Muscle of leg (tissue), 11 donors: Measurements from ENCODE around the gene SUFU. TPM values are rescaled to one million over a fixed set of nuclear protein-coding genes. Genes with fewer than 3 reads are reported as not detected.
A peak's percentile ranks its signal among the peaks of the same experiment; 100 is the strongest.

ENCODE experiments used
- DNase-seq: peaks from one replicate; pipeline ENCODE4 v3.0.0; 2013
- H3K27ac ChIP-seq: one replicate; pipeline ENCODE4 v1.5.1; 2013; ENCODE audit warnings: mild to moderate bottlenecking, low read length, control low read depth
- H3K27me3 ChIP-seq: one replicate; pipeline ENCODE4 v1.6.1; 2013; ENCODE audit warnings: low read length; ENCODE audit not compliant: control insufficient read depth, insufficient read depth
- H3K36me3 ChIP-seq: one replicate; pipeline ENCODE4 v1.6.1; 2013; ENCODE audit warnings: low read length; ENCODE audit not compliant: control insufficient read depth, insufficient read depth
- H3K4me1 ChIP-seq: one replicate; pipeline ENCODE4 v1.6.1; 2013; ENCODE audit warnings: low read length; ENCODE audit not compliant: control insufficient read depth, insufficient read depth
- H3K4me3 ChIP-seq: one replicate; pipeline ENCODE4 v1.5.1; 2013; ENCODE audit warnings: low read length, control low read depth
- H3K9me3 ChIP-seq: replicated peaks from 2 replicates; pipeline ENCODE4 v1.6.1; 2013; ENCODE audit warnings: low read depth, low read length; ENCODE audit not compliant: control insufficient read depth
- WGBS: methylation state at CpG from one replicate; pipeline ENCODE4 v1.1.5; 2013; ENCODE audit warnings: missing lambda C conversion rate; ENCODE audit not compliant: insufficient coverage; 5-methylcytosine and 5-hydroxymethylcytosine counted together
- polyA plus RNA-seq, 8 donors: library from polyadenylated mRNA; unstranded; fragments of 120-200 nt; gene quantifications; one replicate each; pipeline versions ENCODE4 v1.2.1 to v1.2.3, GENCODE V29; 2013; ENCODE audit warnings: inconsistent platforms in 1 of 8, low replicate concordance in 1 of 8; ENCODE audit not compliant: insufficient read length in 8 of 8, insufficient read depth in 1 of 8
- total RNA-seq: library from RNA; stranded (reverse); fragments of 120-200 nt; gene quantifications from one replicate; pipeline ENCODE4 v1.2.4, GENCODE V29; 2013

Gene SUFU
- total and polyA plus RNA-seq, 9 donors = 5.1 to 21.5 (median 17.2) TPM

GRCh38 chr10:102588875-102589274, 85.1 kb downstream of the SUFU start:
- peaks cover 14% of the 10 kb centered on the region for H3K36me3 ChIP-seq
- no peaks in the 10 kb centered on the region for H3K27me3 ChIP-seq
- no peak for DNase-seq
- no peaks in the 10 kb centered on the region for H3K4me1 ChIP-seq
- no peaks in the 10 kb centered on the region for H3K9me3 ChIP-seq
- WGBS = no CpG with 5 or more reads among the region's 1 CpG
- H3K27ac ChIP-seq = no peak overlapping the region
- H3K4me3 ChIP-seq = no peak overlapping the region

DNA sequence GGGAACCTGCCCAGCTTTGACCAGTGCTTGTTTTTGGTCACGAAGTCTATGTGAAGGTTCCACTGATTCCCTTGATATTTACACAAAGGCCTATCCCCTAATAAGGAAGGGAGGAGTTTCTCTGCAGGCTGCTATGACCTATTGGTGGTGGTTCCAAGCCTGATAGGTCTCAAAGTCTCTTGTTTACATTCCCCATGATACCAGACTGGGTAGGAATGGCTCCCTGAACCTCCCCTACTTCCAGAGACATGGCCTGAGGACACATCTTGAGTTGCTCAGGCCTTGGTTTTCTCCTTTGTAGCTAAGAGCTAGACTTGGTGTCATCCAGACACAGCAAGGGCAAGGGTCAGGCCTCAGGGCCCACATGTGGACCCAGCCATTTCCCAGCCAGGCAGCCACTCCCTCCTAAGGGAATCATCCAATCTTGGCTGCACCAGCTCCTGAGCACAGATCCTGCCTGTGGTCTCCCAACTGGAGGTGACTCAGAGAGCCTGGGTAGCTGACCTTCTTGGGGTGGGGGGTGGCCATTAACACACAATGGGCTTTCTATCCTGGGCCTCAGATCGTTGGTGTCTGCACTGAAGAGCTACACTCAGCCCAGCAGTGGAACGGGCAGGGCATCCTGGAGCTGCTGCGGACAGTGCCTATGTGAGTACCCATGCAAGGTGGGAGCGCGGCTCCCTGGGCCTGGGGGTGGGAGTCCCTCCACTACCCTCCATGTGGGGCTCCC, 89.5 kb downstream of the SUFU start:
- peaks cover 43% of the 10 kb centered on the region for H3K36me3 ChIP-seq
- no peak overlapping the region for H3K4me3 ChIP-seq
- 74% methylated on average over 4 of the region's 6 CpGs for WGBS
- no peak for DNase-seq
- no peaks in the 10 kb centered on the region for H3K27me3 ChIP-seq
- no peak overlapping the region for H3K27ac ChIP-seq
- peaks cover 19% of the 10 kb centered on the region for H3K4me1 ChIP-seq
- H3K9me3 ChIP-seq = no peaks in the 10 kb centered on the region

DNA sequence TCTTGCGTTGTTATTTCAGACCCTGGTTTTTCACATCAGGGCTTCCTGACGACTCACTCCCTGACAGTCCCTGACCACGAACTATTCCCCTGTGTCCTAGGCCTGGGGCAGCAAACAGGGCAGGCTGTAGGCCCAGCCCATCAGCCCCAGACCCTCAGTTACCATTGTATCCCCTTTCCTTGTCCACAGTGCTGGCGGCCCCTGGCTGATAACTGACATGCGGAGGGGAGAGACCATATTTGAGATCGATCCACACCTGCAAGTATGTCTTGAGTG, 90.0 kb downstream of the SUFU start:
- H3K27me3 ChIP-seq = no peaks in the 10 kb centered on the region
- peaks cover 45% of the 10 kb centered on the region for H3K36me3 ChIP-seq
- WGBS = 64% methylated on average over 3 of the region's 6 CpGs
- peaks cover 21% of the 10 kb centered on the region for H3K4me1 ChIP-seq
- H3K4me3 ChIP-seq = no peak overlapping the region
- no peaks in the 10 kb centered on the region for H3K9me3 ChIP-seq
- no peak for DNase-seq
- no peak overlapping the region for H3K27ac ChIP-seq

DNA sequence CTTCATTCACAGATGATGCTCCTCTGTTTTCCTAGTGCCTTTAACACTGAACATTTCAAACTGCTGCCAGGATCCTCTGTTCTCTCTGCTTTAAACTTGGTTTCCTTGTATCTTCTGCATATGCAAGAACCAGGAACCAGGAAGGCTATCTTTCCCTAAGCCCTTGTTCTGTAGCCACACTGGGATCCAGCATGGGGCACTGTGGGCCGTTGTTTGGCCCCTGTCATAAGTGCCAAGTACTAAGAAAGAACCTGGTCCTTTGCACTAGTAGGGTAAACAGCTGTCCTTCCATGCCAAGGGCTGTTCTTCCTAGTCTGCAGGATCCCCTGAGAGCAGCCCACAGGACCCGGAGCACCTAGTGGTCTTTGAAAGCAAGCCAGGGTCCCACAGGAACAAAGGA, 91.5 kb downstream of the SUFU start:
- no peak for DNase-seq
- Histone ChIP-seq H3K27ac (no peak overlapping the region), H3K4me1 (peaks cover 36% of the 10 kb centered on the region), H3K27me3 (no peaks in the 10 kb centered on the region), H3K9me3 (no peaks in the 10 kb centered on the region), H3K36me3 (peaks cover 61% of the 10 kb centered on the region), H3K4me3 (no peak overlapping the region)
- 69% methylated on average over 2 of the region's 2 CpGs for WGBS

DNA sequence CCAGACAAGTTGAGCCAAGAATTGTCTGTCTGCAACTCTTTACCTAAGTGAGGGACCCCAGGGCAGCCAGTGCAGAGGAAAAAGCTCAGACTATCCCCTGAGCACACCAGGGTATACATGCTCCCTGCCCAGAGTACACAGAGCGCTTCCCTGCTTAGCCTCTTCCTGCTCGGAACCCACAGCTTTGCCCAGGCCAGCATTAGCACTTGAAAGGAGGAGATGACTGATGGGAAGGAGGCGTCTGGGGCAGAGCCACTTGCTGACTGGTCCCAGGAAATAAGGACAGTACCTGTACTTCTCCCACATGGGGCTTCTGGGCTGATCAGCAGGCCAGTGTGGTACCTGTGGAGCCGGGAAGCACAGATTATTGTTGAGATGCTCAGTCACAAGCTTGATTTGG, 92.1 kb downstream of the SUFU start:
- Histone ChIP-seq H3K4me3 (no peak overlapping the region), H3K4me1 (peaks cover 42% of the 10 kb centered on the region), H3K36me3 (peaks cover 62% of the 10 kb centered on the region), H3K9me3 (no peaks in the 10 kb centered on the region), H3K27ac (no peak overlapping the region), H3K27me3 (no peaks in the 10 kb centered on the region)
- DNase-seq = no peak
- 89% methylated on average over 3 of the region's 4 CpGs for WGBS

DNA sequence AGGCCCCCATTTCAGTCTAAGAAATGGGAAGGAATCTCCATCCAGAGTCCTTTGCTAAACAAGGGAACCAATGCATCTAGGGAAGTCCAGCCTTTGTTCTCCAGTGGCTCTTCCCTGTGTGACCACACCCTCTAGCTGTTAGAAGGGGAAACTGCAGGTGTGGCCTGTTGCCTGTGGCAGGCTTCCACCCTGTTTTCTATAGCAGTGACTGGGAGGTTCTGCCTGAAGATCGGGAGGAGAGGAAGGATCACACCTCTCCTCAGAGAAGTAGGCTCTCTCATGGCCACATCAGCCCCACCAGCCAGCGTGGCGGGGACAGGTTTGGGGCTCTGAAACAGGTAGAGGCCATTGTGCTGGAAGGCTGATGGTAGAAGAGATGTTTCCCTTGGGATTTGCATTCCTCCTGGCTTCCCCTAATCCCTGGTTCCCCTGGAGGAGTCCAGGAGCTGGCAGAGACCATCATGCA, 92.8 kb downstream of the SUFU start:
- peak; percentile 69 for DNase-seq
- peaks cover 67% of the 10 kb centered on the region for H3K36me3 ChIP-seq
- no CpG with 5 or more reads among the region's 3 CpGs for WGBS
- no peaks in the 10 kb centered on the region for H3K9me3 ChIP-seq
- no peak overlapping the region for H3K4me3 ChIP-seq
- H3K27ac ChIP-seq = peak overlapping the region; percentile 37
- peaks cover 44% of the 10 kb centered on the region for H3K4me1 ChIP-seq
- H3K27me3 ChIP-seq = no peaks in the 10 kb centered on the region

- DNase-seq = no peak
- Histone ChIP-seq H3K4me1 (peaks cover 44% of the 10 kb centered on the region), H3K27ac (peak overlapping the region; percentile 47), H3K27me3 (no peaks in the 10 kb centered on the region), H3K9me3 (no peaks in the 10 kb centered on the region), H3K4me3 (no peak overlapping the region), H3K36me3 (peaks cover 72% of the 10 kb centered on the region)
- WGBS = 47% methylated on average over 9 of the region's 16 CpGs
Observed at GRCh38 chr10:102597131-102597991, 93.6 kb downstream of the SUFU start.

DNA sequence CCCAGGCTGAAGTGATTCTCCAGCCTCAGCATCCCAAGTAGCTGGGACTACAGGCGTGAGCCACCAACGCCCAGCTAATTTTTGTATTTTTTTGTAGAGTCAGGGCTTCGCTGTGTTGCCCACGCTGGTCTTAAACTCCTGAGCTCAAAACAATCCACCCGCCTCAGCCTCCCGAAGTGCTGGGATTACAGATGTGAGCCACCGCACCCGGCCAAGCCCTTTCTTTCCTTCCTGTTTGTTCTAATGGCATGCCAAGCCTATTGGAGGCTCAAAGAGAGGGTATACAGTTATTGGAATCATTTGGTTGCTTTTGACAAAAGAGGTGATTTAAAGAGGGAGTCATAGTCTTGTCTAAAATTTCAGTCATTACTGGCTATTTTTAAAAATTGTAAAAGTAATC, 94.5 kb downstream of the SUFU start:
- Histone ChIP-seq H3K27ac (no peak overlapping the region), H3K4me3 (no peak overlapping the region), H3K4me1 (peaks cover 51% of the 10 kb centered on the region), H3K36me3 (peaks cover 72% of the 10 kb centered on the region), H3K9me3 (no peaks in the 10 kb centered on the region), H3K27me3 (no peaks in the 10 kb centered on the region)
- DNase-seq = no peak
- WGBS = 75% methylated on average over 5 of the region's 8 CpGs

DNA sequence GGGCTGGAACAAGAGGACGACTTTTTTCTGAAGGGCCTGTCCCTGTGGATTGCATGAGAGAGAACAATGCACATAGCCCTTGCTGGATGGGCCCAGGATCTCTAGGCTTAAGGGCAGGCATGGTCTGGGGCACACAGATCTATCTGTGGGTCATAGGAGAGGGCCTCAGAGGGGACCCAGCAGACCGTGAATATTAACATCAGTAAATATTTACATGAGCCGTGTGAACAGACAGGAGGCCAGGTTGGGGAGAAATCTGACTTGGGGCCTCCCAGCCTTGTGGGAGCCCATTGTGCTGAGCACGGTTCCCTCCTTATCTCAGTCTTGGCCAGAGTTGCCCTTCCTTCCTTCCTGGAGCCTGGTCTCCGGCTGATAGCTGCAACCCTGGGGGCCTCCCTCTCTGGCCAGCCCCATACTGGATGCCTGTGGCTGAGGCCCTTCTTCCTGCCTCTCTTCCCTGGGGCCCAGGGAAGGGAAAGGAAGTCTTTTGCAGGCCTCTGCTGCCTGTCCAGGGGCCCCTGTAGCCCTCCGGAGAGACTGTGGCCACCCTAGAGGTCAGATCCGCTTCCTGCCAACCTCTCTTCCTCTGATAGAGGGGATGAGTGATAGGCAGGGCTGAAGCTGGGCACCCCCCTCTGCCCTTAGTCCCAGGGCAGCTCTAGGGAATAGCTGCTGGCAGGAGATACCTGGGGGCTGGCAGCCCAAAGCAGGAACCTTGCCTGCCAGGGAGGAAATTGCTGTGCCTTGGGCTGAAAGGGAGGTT, 96.0 kb downstream of the SUFU start:
- Histone ChIP-seq H3K4me3 (no peak overlapping the region), H3K9me3 (no peaks in the 10 kb centered on the region), H3K36me3 (peaks cover 70% of the 10 kb centered on the region), H3K4me1 (peaks cover 64% of the 10 kb centered on the region), H3K27ac (peak overlapping the region; percentile 78), H3K27me3 (no peaks in the 10 kb centered on the region)
- DNase-seq = no peak
- 26% methylated on average over 3 of the region's 7 CpGs for WGBS

GRCh38 chr10:102600816-102601215, 97.0 kb downstream of the SUFU start:
- Histone ChIP-seq H3K9me3 (no peaks in the 10 kb centered on the region), H3K4me3 (no peak overlapping the region), H3K27me3 (no peaks in the 10 kb centered on the region), H3K27ac (peak overlapping the region; percentile 40), H3K4me1 (peaks cover 63% of the 10 kb centered on the region), H3K36me3 (peaks cover 65% of the 10 kb centered on the region)
- no peak for DNase-seq
- 72% methylated on average over 6 of the region's 6 CpGs for WGBS
